Right atrium auricular region (tissue), 2 donors: ENCODE data around the gene SNX32. TPM values are rescaled to one million over a fixed set of nuclear protein-coding genes. Genes with fewer than 3 reads are reported as not detected.

ENCODE experiments used
- DNase-seq: peaks from one replicate; pipeline ENCODE4 v3.0.0-alpha.2; 2019; ENCODE audit warnings: low spot score
- H3K27ac ChIP-seq, 2 donors: fragments of 200-600 bp; sonication (generic); 1 replicate in 1 of 2; 2 replicates in 1 of 2; pipeline ENCODE4 v1.5.1; 2016 to 2019
- H3K27me3 ChIP-seq, 2 donors: fragments of 200-600 bp; sonication (generic); one replicate each; pipeline versions ENCODE4 v1.5.1 to v1.6.0; 2017 to 2019
- H3K36me3 ChIP-seq: fragments of 200-600 bp; sonication (generic); one replicate; pipeline ENCODE4 v1.5.1; 2016
- H3K4me1 ChIP-seq, 2 donors: fragments of 200-600 bp; sonication (generic); one replicate each; pipeline versions ENCODE4 v1.5.1 to v1.6.0; 2017 to 2019
- H3K4me3 ChIP-seq, 2 donors: fragments of 200-600 bp; sonication (generic); 1 replicate in 1 of 2; 2 replicates in 1 of 2; pipeline ENCODE4 v1.5.1; 2017 to 2019; ENCODE audit warnings: mild to moderate bottlenecking in 1 of 2, moderate library complexity in 1 of 2
- H3K9me3 ChIP-seq, 2 donors: fragments of 200-600 bp; sonication (generic); one replicate each; pipeline ENCODE4 v1.5.1; 2019
- CTCF ChIP-seq, 2 donors: fragments of 200-600 bp; sonication (generic); IDR thresholded peaks; one replicate each; pipeline ENCODE4 v1.5.1; 2019; ENCODE audit warnings: antibody characterized with exemption in 2 of 2
- total RNA-seq, 2 donors: library from RNA; depleted of rRNA; stranded (reverse); fragments of >200 nt; gene quantifications; one replicate each; pipeline ENCODE4 v1.1.0, GENCODE V29; 2016

Gene SNX32
- total RNA-seq, 2 donors from 2014 or later, result 0.20 to 0.37 TPM

- no peak overlapping the region for H3K27ac ChIP-seq
- no peak for TF ChIP-seq CTCF (IDR thresholded peaks at IDR 0.05)
- peaks cover 6 to 26% of the 10 kb centered on the region in 2 donors for H3K27me3 ChIP-seq
- H3K36me3 ChIP-seq, result no peaks in the 10 kb centered on the region
- no peaks in the 10 kb centered on the region for H3K9me3 ChIP-seq
- DNase-seq, result no peak
- H3K4me1 ChIP-seq, result peaks cover 0 to 22% of the 10 kb centered on the region in 2 donors
- H3K4me3 ChIP-seq, result no peak overlapping the region
Observed at GRCh38 chr11:65790902-65791650, 42.7 kb upstream of the SNX32 start.

- Histone ChIP-seq H3K4me3 (no peak overlapping the region), H3K9me3 (no peaks in the 10 kb centered on the region), H3K27ac (no peak overlapping the region), H3K27me3 (peaks cover 6 to 19% of the 10 kb centered on the region in 2 donors), H3K36me3 (no peaks in the 10 kb centered on the region), H3K4me1 (peaks cover 0 to 15% of the 10 kb centered on the region in 2 donors)
- TF ChIP-seq CTCF (IDR thresholded peaks at IDR 0.05), result no peak
- no peak for DNase-seq
Observed at GRCh38 chr11:65791719-65792213, 42.0 kb upstream of the SNX32 start.

GRCh38 chr11:65792456-65792855, 41.3 kb upstream of the SNX32 start:
- Histone ChIP-seq H3K4me3 (no peak overlapping the region), H3K9me3 (no peaks in the 10 kb centered on the region), H3K27me3 (peaks cover 6 to 13% of the 10 kb centered on the region in 2 donors), H3K4me1 (peaks cover 0 to 10% of the 10 kb centered on the region in 2 donors), H3K27ac (no peak overlapping the region), H3K36me3 (no peaks in the 10 kb centered on the region)
- DNase-seq, result no peak
- no peak for TF ChIP-seq CTCF (IDR thresholded peaks at IDR 0.05)

GRCh38 chr11:65793144-65793581, 40.6 kb upstream of the SNX32 start:
- no peaks in the 10 kb centered on the region for H3K36me3 ChIP-seq
- peaks cover 0 to 6% of the 10 kb centered on the region in 2 donors for H3K27me3 ChIP-seq
- no peak for DNase-seq
- no peaks in the 10 kb centered on the region for H3K9me3 ChIP-seq
- peaks cover 0 to 2% of the 10 kb centered on the region in 2 donors for H3K4me1 ChIP-seq
- TF ChIP-seq CTCF (IDR thresholded peaks at IDR 0.05), result no peak
- H3K27ac ChIP-seq, result no peak overlapping the region
- no peak overlapping the region for H3K4me3 ChIP-seq

GRCh38 chr11:65793625-65794400, 40.0 kb upstream of the SNX32 start:
- H3K36me3 ChIP-seq, result no peaks in the 10 kb centered on the region
- H3K9me3 ChIP-seq, result no peaks in the 10 kb centered on the region
- no peak overlapping the region for H3K4me3 ChIP-seq
- no peak for TF ChIP-seq CTCF (IDR thresholded peaks at IDR 0.05)
- H3K4me1 ChIP-seq, result no peaks in the 10 kb centered on the region
- no peak for DNase-seq
- no peak overlapping the region for H3K27ac ChIP-seq
- H3K27me3 ChIP-seq, result no peaks in the 10 kb centered on the region
